ENCODE measurements around the gene SMIM32. TPM values are rescaled to one million over a fixed set of nuclear protein-coding genes. Genes with fewer than 3 reads are reported as not detected.

The SMIM32 gene
- total and polyA plus RNA-seq, 4 donors = 0.02 TPM; not detected in 3

DNA sequence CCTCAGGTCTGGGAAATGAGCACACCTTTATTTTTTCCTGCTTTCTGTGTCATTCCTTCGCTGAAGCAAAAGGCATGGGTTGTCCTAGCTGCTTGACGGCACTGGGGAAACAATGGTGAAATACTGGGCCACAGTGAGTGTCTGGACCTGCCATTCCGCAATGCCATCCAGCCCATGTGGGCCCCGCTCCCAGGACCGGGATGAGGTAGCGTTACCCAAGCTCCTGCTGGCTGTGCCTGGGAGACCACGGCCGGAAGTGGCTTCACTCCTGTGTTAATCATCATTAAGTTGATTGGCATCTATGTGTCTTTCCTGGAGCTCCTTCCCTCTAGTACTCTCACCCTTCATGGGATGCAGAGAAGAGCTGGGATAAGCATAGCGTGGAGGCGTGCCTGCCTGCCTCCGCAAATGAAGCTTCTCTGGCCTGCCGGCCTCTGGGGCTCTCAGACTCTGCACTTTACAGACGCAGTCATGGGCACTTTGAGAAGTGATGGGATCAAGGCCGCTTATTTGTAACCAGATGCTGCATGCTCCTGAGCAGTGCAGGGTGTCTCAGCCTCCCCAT, 16.5 kb upstream of the SMIM32 start (continued):
- TF ChIP-seq RXRA (IDR thresholded peaks at IDR 0.05) = no peak
- TF ChIP-seq, protein P1, sequence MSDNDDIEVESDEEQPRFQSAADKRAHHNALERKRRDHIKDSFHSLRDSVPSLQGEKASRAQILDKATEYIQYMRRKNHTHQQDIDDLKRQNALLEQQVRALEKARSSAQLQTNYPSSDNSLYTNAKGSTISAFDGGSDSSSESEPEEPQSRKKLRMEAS (IDR thresholded peaks at IDR 0.05) = no peak
- TF ChIP-seq, protein P2, sequence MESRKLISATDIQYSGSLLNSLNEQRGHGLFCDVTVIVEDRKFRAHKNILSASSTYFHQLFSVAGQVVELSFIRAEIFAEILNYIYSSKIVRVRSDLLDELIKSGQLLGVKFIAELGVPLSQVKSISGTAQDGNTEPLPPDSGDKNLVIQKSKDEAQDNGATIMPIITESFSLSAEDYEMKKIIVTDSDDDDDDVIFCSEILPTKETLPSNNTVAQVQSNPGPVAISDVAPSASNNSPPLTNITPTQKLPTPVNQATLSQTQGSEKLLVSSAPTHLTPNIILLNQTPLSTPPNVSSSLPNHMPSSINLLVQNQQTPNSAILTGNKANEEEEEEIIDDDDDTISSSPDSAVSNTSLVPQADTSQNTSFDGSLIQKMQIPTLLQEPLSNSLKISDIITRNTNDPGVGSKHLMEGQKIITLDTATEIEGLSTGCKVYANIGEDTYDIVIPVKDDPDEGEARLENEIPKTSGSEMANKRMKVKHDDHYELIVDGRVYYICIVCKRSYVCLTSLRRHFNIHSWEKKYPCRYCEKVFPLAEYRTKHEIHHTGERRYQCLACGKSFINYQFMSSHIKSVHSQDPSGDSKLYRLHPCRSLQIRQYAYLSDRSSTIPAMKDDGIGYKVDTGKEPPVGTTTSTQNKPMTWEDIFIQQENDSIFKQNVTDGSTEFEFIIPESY (IDR thresholded peaks at IDR 0.05) = no peak
- TF ChIP-seq TAF1 (conservative IDR thresholded peaks at IDR 0.05) = no peak
- no peak for TF ChIP-seq FOXA2 (IDR thresholded peaks at IDR 0.05)

DNA sequence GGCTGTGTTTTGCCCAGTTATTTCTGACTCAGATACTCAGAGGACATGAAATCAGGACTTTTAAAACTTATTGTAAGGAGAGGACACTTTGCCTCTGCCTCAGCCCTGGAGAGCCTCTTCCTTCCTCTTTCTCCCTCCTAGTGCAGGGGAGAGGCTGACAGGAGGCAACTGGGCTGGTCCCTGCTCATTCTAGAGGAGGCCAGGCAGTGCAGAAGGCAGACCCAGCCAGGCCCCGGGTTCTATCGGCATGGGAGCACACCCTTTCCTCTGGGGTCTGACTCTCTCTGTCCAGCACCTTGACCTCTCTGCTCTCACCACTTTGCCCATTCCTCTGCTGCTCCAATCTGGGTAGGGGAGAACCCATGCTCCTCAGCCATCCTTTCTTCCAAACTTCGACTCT, 16.0 kb upstream of the SMIM32 start:
- H3K9me3 ChIP-seq (ENCODE audit: control insufficient read depth in 4 of 4, low read length in 3 of 4) = no peaks in the 10 kb centered on the region
- peaks cover 0 to 5% (median 0%) of the 10 kb centered on the region in 4 donors for H3K27me3 ChIP-seq (ENCODE audit: control insufficient read depth in 4 of 4, insufficient read depth in 4 of 4, low read length in 3 of 4)
- H3K9ac ChIP-seq (ENCODE audit: low read depth in 1 of 2, low read length in 2 of 2) = no peak overlapping the region
- no peaks in the 10 kb centered on the region for H3K36me3 ChIP-seq (ENCODE audit: control insufficient read depth in 4 of 4, insufficient read depth in 3 of 4, low read depth in 1 of 4, low read length in 3 of 4)
- no peak overlapping the region for H3K27ac ChIP-seq (ENCODE audit: low read depth in 1 of 2, low read length in 2 of 2)
- no peaks in the 10 kb centered on the region for H3K4me1 ChIP-seq (ENCODE audit: control insufficient read depth in 4 of 4, insufficient read depth in 4 of 4, low read length in 3 of 4)
- DNase-seq (ENCODE audit: low spot score) = no peak
- no peak overlapping the region for H3K4me3 ChIP-seq (ENCODE audit: low read depth in 1 of 3, low read length in 3 of 3)
- TF ChIP-seq HNF4G (IDR thresholded peaks at IDR 0.05) (no peak), HNF4A (conservative IDR thresholded peaks at IDR 0.05) (no peak), NR2F2 (IDR thresholded peaks at IDR 0.05) (no peak)
- TF ChIP-seq, protein P3, sequence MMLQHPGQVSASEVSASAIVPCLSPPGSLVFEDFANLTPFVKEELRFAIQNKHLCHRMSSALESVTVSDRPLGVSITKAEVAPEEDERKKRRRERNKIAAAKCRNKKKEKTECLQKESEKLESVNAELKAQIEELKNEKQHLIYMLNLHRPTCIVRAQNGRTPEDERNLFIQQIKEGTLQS (IDR thresholded peaks at IDR 0.05) = no peak
- TF ChIP-seq, protein P2 (IDR thresholded peaks at IDR 0.05) = no peak
- 73% methylated on average over 3 of the region's 3 CpGs for WGBS

DNA sequence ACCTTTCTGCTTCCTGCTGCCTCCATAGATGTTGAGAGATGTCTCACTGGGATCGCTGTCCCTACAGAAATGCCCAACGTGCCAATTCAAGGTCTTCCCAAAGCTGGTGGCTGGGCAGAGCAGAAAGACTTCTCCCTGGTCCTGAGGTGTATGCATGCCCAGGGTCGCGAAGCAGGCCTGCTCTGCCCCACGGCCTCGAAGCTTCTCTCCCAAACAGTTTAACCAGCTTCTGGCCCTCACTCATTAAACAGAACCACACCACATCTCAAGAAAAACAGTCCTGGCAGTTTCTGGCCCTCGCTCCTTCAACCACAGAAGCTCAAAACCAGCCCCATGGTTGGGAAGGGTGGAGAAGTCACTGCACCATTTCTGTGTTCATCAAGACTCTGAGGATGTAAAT, 14.7 kb upstream of the SMIM32 start:
- WGBS = 91% methylated on average over 7 of the region's 7 CpGs

More for the DNA sequence above, 14.7 kb upstream of the SMIM32 start:
- Histone ChIP-seq H3K9ac (ENCODE audit: low read depth in 1 of 2, low read length in 2 of 2) (no peak overlapping the region), H3K36me3 (ENCODE audit: control insufficient read depth in 4 of 4, insufficient read depth in 3 of 4, low read depth in 1 of 4, low read length in 3 of 4) (no peaks in the 10 kb centered on the region), H3K27me3 (ENCODE audit: control insufficient read depth in 4 of 4, insufficient read depth in 4 of 4, low read length in 3 of 4) (no peaks in the 10 kb centered on the region), H3K27ac (ENCODE audit: low read depth in 1 of 2, low read length in 2 of 2) (no peak overlapping the region), H3K4me3 (ENCODE audit: low read depth in 1 of 3, low read length in 3 of 3) (no peak overlapping the region), H3K4me1 (ENCODE audit: control insufficient read depth in 4 of 4, insufficient read depth in 4 of 4, low read length in 3 of 4) (no peaks in the 10 kb centered on the region), H3K9me3 (ENCODE audit: control insufficient read depth in 4 of 4, low read length in 3 of 4) (no peaks in the 10 kb centered on the region)
- TF ChIP-seq, protein P4, sequence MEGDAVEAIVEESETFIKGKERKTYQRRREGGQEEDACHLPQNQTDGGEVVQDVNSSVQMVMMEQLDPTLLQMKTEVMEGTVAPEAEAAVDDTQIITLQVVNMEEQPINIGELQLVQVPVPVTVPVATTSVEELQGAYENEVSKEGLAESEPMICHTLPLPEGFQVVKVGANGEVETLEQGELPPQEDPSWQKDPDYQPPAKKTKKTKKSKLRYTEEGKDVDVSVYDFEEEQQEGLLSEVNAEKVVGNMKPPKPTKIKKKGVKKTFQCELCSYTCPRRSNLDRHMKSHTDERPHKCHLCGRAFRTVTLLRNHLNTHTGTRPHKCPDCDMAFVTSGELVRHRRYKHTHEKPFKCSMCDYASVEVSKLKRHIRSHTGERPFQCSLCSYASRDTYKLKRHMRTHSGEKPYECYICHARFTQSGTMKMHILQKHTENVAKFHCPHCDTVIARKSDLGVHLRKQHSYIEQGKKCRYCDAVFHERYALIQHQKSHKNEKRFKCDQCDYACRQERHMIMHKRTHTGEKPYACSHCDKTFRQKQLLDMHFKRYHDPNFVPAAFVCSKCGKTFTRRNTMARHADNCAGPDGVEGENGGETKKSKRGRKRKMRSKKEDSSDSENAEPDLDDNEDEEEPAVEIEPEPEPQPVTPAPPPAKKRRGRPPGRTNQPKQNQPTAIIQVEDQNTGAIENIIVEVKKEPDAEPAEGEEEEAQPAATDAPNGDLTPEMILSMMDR (IDR thresholded peaks at IDR 0.05; ENCODE audit: low read depth, low read length, missing input control) = no peak
- TF ChIP-seq GABPA (IDR thresholded peaks at IDR 0.05 in 1 of 2, conservative IDR thresholded peaks at IDR 0.05 in 1 of 2) (no peak), EGR1 (IDR thresholded peaks at IDR 0.05; ENCODE audit: low read depth in 2 of 2) (no peak)
- no peak for DNase-seq (ENCODE audit: low spot score)
